ENCODE measurements around the gene SPOCK3. TPM values are rescaled to one million over a fixed set of nuclear protein-coding genes. Genes with fewer than 3 reads are reported as not detected.

The SPOCK3 gene
- total RNA-seq, 1 experiment from 2014 or later = 0.24 TPM

DNA sequence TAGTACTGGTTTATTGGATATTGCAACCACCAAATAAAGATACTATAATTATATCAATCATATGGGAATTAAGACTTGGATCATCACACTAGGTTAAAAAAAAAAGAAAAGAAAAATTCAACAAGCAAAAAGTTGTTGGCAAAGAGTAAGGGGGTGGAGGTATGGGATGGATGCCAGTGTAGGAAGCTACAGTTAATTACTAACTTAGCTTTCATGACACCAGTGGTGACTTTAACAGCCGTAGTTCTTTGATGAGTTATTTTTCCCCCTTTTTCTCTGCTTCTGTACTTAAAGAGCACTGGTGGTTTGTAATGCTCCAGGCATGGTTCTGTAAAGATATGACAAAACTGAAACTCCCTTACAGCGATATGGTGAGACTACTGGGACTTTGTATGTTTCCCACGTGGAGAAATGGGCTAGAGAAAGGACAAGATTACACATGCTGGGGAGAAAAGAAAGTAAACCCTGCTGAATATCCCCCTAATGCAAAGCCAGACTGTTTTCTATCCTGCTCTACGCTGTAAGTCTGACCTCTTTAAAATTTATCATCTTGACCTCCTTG lies 210.8 kb downstream of the SPOCK3 start (continued):
- TF ChIP-seq, protein P1, sequence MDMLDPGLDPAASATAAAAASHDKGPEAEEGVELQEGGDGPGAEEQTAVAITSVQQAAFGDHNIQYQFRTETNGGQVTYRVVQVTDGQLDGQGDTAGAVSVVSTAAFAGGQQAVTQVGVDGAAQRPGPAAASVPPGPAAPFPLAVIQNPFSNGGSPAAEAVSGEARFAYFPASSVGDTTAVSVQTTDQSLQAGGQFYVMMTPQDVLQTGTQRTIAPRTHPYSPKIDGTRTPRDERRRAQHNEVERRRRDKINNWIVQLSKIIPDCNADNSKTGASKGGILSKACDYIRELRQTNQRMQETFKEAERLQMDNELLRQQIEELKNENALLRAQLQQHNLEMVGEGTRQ (CRISPR knock-in tag; IDR thresholded peaks at IDR 0.05) = no peak
- TF ChIP-seq RORB (CRISPR knock-in tag; IDR thresholded peaks at IDR 0.05) (no peak), IRF1 (CRISPR knock-in tag; IDR thresholded peaks at IDR 0.05) (no peak), SP1 (CRISPR knock-in tag; conservative IDR thresholded peaks at IDR 0.05) (no peak), ESRRA (CRISPR knock-in tag; IDR thresholded peaks at IDR 0.05; ENCODE audit: borderline replicate concordance) (no peak), TP53 (CRISPR knock-in tag; IDR thresholded peaks at IDR 0.05) (no peak), ATF3 (CRISPR knock-in tag; conservative IDR thresholded peaks at IDR 0.05) (no peak), ATF2 (CRISPR knock-in tag; IDR thresholded peaks at IDR 0.05; ENCODE audit: borderline replicate concordance, low read depth) (no peak), CREM (CRISPR knock-in tag; IDR thresholded peaks at IDR 0.05) (no peak)
- TF ChIP-seq, protein P2, sequence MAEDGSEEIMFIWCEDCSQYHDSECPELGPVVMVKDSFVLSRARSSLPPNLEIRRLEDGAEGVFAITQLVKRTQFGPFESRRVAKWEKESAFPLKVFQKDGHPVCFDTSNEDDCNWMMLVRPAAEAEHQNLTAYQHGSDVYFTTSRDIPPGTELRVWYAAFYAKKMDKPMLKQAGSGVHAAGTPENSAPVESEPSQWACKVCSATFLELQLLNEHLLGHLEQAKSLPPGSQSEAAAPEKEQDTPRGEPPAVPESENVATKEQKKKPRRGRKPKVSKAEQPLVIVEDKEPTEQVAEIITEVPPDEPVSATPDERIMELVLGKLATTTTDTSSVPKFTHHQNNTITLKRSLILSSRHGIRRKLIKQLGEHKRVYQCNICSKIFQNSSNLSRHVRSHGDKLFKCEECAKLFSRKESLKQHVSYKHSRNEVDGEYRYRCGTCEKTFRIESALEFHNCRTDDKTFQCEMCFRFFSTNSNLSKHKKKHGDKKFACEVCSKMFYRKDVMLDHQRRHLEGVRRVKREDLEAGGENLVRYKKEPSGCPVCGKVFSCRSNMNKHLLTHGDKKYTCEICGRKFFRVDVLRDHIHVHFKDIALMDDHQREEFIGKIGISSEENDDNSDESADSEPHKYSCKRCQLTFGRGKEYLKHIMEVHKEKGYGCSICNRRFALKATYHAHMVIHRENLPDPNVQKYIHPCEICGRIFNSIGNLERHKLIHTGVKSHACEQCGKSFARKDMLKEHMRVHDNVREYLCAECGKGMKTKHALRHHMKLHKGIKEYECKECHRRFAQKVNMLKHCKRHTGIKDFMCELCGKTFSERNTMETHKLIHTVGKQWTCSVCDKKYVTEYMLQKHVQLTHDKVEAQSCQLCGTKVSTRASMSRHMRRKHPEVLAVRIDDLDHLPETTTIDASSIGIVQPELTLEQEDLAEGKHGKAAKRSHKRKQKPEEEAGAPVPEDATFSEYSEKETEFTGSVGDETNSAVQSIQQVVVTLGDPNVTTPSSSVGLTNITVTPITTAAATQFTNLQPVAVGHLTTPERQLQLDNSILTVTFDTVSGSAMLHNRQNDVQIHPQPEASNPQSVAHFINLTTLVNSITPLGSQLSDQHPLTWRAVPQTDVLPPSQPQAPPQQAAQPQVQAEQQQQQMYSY (CRISPR knock-in tag; IDR thresholded peaks at IDR 0.05) = no peak

DNA sequence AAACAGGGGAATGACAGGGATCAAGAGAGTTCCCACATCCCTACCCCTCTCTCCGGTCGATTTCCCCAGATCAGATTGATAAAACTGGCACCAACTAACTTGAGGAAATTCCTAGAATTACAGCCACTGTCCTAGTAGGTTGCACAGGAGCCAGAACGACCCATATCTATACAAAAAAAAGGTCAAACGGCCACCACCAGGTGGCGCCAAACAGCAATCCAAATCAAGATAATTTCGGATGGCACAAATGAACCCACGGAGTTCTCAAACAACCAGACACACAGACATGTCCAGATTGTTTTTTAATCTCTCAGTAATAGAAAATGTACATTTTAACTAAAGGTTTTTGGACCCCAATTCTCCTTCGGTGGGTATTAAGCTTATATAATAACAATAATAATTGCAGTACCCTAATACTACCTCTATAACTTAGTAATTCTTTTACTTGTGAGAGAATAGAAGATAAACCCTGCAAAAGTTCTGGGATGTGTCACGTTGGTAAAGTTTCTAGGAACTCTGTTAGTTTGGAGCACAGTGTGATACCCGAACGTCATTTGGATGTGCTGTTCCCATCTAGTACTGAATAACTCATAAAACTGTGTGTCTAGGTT lies 212.6 kb downstream of the SPOCK3 start:
- CTCF ChIA-PET = no interaction called here
- TF ChIP-seq CTCF (IDR thresholded peaks at IDR 0.05) = peak; percentile 74
- TF ChIP-seq, protein P3, sequence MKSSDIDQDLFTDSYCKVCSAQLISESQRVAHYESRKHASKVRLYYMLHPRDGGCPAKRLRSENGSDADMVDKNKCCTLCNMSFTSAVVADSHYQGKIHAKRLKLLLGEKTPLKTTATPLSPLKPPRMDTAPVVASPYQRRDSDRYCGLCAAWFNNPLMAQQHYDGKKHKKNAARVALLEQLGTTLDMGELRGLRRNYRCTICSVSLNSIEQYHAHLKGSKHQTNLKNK (CRISPR knock-in tag; IDR thresholded peaks at IDR 0.05) = no peak
- TF ChIP-seq ERG (CRISPR knock-in tag; IDR thresholded peaks at IDR 0.05) = no peak
- POLR2A ChIA-PET = no interaction called here
- H3K9me3 Mint-ChIP-seq = no peaks in the 10 kb centered on the region
- no peaks in the 10 kb centered on the region for H3K36me3 Mint-ChIP-seq
- H3K4me1 Mint-ChIP-seq = no peaks in the 10 kb centered on the region
- DNase-seq (ENCODE audit: low spot score) (peak; percentile 69), ATAC-seq (peak; percentile 85)
- H3K4me3 Mint-ChIP-seq = no peak overlapping the region
- H3K27ac Mint-ChIP-seq = no peak overlapping the region
- no peaks in the 10 kb centered on the region; the same call in 1 of the 2 replicates for H3K27me3 Mint-ChIP-seq (ENCODE audit: low read depth)

Measured in WTC11 (cell line).